ENCODE measurements around the gene OR9K2.
"Not testable (repeated sequence)": the region's sequence is repeated elsewhere in the genome, so short reads cannot be mapped to it uniquely, and the experiment has no call there.

Gene OR9K2, protein sequence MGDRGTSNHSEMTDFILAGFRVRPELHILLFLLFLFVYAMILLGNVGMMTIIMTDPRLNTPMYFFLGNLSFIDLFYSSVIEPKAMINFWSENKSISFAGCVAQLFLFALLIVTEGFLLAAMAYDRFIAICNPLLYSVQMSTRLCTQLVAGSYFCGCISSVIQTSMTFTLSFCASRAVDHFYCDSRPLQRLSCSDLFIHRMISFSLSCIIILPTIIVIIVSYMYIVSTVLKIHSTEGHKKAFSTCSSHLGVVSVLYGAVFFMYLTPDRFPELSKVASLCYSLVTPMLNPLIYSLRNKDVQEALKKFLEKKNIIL

GRCh38 chr12:55126106-55126505 is at the start of gene OR9K2:
TSS of gene OR9K2 (plus strand) at chr12:55126406. CDS start at chr12:55129835, 3,429 bp downstream.
- no peak for DNase-seq

DNA sequence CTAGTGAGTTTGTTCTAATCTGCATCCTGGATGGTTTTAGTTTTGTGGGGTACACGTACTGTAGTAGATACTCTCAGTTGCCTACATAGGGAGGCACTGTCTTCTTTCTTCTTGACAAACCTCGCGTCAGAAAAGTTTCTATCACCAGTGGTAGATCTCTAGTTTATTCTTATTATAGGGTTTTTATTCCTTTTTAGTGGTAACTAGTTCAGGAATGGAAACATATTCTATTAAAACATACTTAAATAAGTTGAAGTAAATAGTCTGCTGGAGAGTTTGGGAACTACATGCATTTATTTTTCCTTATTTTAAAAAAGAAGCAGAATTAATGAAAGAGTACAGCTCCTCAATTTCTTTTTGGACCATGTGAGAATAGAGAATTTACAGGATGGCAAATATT is 33.6 kb upstream of the OR9K2 start:
- DNase-seq = no peak

GRCh38 chr12:55112378-55112875 is 13.8 kb upstream of the OR9K2 start:
- DNase-seq = no peak

- no peak for DNase-seq
Measured at GRCh38 chr12:55116152-55116551, 10.1 kb upstream of the OR9K2 start.

DNA sequence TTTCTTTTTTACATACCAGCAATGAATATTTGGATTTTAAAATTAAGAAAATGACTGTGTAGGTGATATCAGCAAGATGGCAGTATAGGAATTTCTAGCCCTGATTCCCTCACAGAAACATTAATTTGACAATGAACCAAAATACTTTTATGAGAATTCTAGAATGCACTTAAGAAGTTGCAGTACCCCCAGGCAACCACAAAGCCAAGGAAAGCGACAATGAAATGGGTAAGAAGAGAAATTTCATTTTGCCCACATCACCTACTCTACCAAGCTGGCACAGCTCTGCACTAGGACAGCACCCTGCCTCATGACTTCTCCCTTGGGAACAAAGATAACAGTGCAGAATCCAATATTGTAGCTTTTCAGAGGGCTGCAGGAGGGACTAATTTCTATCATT is 6.6 kb downstream of the OR9K2 start:
- no peak for DNase-seq

- peak; percentile 14 for DNase-seq
Measured at GRCh38 chr12:55142669-55143565, 16.7 kb downstream of the OR9K2 start.

- DNase-seq = no peak
Measured at GRCh38 chr12:55143566-55143870, 17.3 kb downstream of the OR9K2 start.

DNA sequence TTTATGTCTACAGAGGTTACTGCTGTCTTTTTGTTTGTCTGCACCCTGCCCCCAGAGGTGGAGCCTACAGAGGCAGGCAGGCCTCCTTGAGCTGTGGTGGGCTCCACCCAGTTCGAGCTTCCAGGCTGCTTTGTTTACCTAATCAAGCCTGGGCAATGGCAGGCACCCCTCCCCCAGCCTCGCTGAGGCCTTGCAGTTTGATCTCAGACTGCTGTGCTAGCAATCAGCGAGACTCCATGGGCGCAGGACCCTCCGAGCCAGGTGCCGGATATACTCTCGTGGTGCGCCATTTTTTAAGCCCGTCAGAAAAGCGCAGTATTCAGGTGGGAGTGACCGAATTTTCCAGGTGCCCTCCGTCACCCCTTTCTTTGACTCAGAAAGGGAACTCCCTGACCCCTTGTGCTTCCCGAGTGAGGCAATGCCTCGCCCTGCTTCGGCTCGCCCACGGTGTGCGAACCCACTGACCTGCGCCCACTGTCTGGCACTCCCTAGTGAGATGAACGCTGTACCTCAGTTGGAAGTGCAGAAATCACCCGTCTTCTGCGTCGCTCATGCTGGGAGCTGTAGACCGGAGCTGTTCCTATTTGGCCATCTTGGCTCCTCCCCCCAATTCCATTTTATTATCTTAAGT is 40.9 kb downstream of the OR9K2 start:
- not testable (repeated sequence) for DNase-seq

DNA sequence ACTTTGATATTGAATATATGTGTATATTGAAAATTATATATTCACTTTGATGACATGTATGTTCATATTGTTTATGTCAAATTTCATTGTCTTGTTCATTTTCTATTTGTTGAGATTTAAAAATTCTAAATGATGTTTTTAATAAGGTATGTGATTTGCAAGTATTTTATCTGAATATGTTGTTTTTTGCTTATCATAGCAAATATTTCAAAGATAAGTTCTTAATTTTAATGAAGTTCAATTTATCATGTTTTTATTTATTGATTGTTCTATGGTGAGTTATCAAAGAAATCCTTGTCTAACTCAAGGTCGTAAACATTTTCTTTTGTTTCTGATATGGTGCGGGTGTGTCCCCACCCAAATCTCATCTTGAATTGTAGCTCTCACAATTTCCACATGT is 45.2 kb downstream of the OR9K2 start:
- no peak for DNase-seq

GRCh38 chr12:55171846-55172245 is 45.6 kb downstream of the OR9K2 start:
- DNase-seq = not testable (repeated sequence)

DNA sequence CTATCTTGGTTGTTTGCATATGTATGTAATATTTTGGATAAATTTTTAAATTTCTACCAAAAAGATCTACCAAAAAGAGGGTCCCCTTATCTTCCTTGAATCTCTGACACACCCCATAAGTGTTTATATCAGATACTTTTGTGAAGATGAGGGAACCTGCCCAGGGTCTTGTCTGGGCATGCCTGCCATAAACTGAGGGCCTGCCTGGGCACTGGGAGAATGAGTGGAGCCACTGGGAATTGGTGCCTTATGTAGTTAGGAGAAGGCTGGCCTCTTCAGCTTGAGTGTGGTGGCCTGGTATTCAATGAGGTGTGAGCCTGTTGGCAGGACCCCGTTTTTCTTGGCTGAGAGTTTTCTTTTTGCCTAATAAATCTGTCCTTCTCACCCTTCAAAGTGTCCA is 46.5 kb downstream of the OR9K2 start:
- no peak for DNase-seq

- no peak for DNase-seq
Measured at GRCh38 chr12:55173456-55173855, 47.2 kb downstream of the OR9K2 start.
